ENCODE data around the gene ELMO3. TPM values are rescaled to one million over a fixed set of nuclear protein-coding genes. Genes with fewer than 3 reads are reported as not detected.

Gene ELMO3, protein sequence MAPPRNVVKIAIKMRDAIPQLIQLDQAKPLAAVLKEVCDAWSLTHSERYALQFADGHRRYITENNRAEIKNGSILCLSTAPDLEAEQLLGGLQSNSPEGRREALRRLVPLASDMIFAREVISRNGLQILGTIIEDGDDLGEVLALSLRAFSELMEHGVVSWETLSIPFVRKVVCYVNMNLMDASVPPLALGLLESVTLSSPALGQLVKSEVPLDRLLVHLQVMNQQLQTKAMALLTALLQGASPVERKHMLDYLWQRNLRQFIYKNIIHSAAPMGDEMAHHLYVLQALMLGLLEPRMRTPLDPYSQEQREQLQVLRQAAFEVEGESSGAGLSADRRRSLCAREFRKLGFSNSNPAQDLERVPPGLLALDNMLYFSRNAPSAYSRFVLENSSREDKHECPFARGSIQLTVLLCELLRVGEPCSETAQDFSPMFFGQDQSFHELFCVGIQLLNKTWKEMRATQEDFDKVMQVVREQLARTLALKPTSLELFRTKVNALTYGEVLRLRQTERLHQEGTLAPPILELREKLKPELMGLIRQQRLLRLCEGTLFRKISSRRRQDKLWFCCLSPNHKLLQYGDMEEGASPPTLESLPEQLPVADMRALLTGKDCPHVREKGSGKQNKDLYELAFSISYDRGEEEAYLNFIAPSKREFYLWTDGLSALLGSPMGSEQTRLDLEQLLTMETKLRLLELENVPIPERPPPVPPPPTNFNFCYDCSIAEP
- 0.48 and 0.78 TPM in 2 replicates for total RNA-seq (2014; rRNA removed; shearing (Covaris generic))

GRCh38 chr16:67199011-67199807 lies at the start of gene ELMO3:
Gene ELMO3 (plus strand): TSS chr16:67199131. CDS start chr16:67199327, 196 bp downstream.
- DNase-seq (ENCODE audit: low read depth), result no peak

DNA sequence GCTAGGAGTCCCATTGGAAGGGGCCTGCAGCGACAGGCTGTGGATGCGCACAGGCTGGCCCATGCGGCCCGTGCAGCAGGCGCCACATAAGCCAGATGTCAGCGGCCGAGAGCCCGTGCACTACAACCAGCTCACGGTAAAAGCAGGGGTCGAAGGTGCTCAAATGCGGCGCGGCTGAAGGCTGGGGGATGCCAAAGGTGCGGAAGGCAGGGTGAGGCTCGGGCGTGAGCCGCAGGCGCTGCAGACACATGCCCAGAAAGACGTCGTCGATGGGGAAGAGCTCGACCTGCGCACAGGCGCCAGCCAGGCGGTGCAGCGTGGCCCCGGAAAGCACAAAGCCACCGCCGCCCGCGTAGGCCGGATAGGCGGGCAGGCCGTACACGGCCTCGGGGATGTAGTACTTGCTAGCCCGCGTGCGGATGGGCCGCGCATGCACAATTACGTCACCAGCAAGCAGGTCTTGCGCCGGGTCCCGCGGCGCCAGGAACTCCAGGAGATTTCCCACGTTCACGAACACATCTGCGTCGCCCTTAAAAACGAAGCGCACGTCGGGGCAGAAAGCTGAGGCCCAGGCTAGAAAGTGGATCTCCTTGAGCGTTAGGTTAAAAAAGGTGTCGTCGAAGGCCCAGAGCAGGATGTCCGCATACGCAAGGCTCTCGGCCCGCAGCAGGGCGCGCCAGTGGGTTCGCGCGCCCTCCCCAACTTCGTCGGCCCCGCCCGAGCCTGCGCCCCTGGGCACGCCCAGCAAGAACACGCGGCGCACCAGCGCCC lies 49.5 kb upstream of the ELMO3 start:
- no peak for DNase-seq (ENCODE audit: low read depth)

GRCh38 chr16:67150047-67150832 lies 48.7 kb upstream of the ELMO3 start:
- DNase-seq (ENCODE audit: low read depth), result peak; percentile 62

- DNase-seq (ENCODE audit: low read depth), result peak; percentile 74
Observed at GRCh38 chr16:67150833-67151396, 48.0 kb upstream of the ELMO3 start, which contains the start of gene B3GNT9. Gene B3GNT9 (minus strand): TSS chr16:67150998. CDS start chr16:67150485, 513 bp downstream.

GRCh38 chr16:67151431-67152097 lies 47.4 kb upstream of the ELMO3 start:
- no peak for DNase-seq (ENCODE audit: low read depth)

DNA sequence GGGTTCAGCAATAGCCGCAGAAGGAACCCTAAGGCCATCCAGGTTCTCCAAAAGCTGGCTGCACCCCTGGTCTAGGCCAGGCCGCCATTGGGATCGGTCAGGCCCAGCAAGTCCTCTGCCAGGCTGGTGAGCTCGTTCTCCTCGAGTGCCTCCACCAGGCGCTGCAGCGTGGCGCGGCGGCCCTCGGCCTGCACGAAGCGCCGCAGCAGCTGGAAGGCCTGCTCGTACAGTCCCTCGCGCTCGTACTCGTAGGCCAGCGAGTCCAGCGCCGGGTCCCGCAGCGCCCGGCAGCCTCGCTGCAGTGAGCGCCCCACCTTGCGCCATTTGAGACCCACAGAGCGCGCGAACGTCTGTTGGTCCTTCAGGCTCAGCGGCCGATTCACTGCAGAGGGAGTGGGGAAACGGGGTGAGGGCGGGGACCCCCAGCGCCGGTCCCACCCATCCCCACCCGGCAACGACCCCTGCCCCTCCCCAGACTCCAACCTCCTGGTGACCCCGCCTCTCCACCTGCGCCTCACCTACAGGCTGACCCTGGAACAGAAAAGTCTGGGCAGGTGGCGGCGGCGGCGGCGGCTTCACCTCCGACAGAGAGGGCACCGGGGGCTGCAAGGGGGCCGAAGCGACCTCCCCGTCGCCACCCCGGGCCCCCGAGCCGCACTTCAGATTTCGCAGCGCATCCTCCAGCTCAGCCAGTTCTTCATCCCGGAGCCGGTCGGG lies 44.2 kb upstream of the ELMO3 start:
- no peak for DNase-seq (ENCODE audit: low read depth)

GRCh38 chr16:67155295-67156142 lies 43.4 kb upstream of the ELMO3 start:
- peak; percentile 56 for DNase-seq (ENCODE audit: low read depth)

GRCh38 chr16:67156143-67156844 lies 42.6 kb upstream of the ELMO3 start:
- DNase-seq (ENCODE audit: low read depth), result no peak

- no peak for DNase-seq (ENCODE audit: low read depth)
Observed at GRCh38 chr16:67157106-67157748, 41.7 kb upstream of the ELMO3 start.

GRCh38 chr16:67157892-67158635 lies 40.9 kb upstream of the ELMO3 start:
- no peak for DNase-seq (ENCODE audit: low read depth)

- peak; percentile 51 for DNase-seq (ENCODE audit: low read depth)
Observed at GRCh38 chr16:67158637-67159600, 40.0 kb upstream of the ELMO3 start.

DNA sequence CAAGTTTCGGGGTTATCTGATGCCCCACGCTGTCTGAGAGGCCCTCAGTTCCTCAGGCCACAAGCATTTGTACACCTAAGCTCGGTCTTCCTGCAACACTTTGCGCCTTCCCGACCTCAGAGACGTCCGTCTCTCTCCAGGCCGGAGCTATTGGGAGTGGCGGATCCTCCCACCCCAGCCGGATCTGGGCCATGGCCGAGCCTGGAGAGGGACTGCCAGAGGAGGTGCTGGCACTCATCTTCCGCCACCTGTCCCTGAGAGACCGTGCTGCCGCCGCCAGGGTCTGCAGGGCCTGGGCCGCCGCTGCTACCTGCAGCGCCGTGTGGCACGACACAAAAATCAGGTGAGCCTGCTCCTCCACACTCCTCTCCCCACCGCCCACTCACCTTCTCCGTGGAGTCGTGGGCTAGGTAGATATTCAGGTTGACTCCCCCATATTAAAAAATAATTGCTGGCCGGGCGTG lies 37.3 kb upstream of the ELMO3 start:
- DNase-seq (ENCODE audit: low read depth), result no peak

GRCh38 chr16:67162506-67163163 lies 36.3 kb upstream of the ELMO3 start:
- no peak for DNase-seq (ENCODE audit: low read depth)

All from RPMI7951 (cell line).